ENCODE measurements around the gene GREB1L.

GREB1L gene

GRCh38 chr18:21261352-21261751 lies 19.3 kb downstream of the GREB1L start:
- DNase-seq (ENCODE audit: low read depth) = no peak
- TF ChIP-seq CTCF (IDR thresholded peaks at IDR 0.05; ENCODE audit: control insufficient read depth, extremely low read depth, insufficient read depth) = no peak
- no peak overlapping the region for H3K4me3 ChIP-seq (ENCODE audit: low read depth, low read length)

- no peak overlapping the region for H3K4me3 ChIP-seq (ENCODE audit: low read depth, low read length)
- no peak for DNase-seq (ENCODE audit: low read depth)
- no peak for TF ChIP-seq CTCF (IDR thresholded peaks at IDR 0.05; ENCODE audit: control insufficient read depth, extremely low read depth, insufficient read depth)
Measured at GRCh38 chr18:21262244-21262643, 20.2 kb downstream of the GREB1L start.

- H3K4me3 ChIP-seq (ENCODE audit: low read depth, low read length) = no peak overlapping the region
- no peak for DNase-seq (ENCODE audit: low read depth)
- no peak for TF ChIP-seq CTCF (IDR thresholded peaks at IDR 0.05; ENCODE audit: control insufficient read depth, extremely low read depth, insufficient read depth)
Measured at GRCh38 chr18:21262979-21263378, 20.9 kb downstream of the GREB1L start.

GRCh38 chr18:21264651-21265050 lies 22.6 kb downstream of the GREB1L start:
- H3K4me3 ChIP-seq (ENCODE audit: low read depth, low read length) = no peak overlapping the region
- peak; percentile 67 for DNase-seq (ENCODE audit: low read depth)
- no peak for TF ChIP-seq CTCF (IDR thresholded peaks at IDR 0.05; ENCODE audit: control insufficient read depth, extremely low read depth, insufficient read depth)

DNA sequence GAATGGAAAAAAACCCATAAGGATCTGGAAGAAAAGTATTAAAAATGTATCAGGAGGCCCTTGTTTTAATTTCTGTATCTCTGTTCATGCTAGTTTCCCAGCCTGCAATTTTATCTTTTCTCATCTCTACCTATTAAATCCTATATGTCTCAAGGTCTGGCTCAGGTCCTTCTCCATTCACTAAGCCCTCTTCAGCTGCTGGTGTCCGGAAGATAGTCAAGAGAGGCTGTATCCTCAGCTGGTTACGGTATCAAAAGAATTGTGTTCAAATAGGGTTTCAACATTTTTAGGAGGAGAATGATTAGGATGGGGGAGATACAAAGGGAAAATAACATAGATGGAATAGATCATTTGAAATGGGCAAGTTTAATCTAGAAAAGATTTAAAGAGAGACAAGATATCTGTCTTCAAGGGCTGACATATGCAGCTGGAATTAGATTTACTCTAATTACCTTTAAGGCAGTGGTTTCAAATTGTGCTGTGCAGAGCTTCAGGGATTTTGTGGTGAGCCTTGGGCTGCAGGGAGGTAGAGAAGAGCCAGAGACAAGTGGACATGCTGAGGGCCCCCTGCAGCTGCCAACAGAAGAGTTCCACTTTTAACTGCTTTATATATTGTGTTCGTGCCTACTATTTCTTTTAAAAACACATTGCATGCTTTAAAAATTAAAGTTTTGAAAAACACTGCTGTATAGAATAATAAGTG lies 24.1 kb downstream of the GREB1L start:
- H3K4me3 ChIP-seq (ENCODE audit: low read depth, low read length) = no peak overlapping the region
- TF ChIP-seq CTCF (IDR thresholded peaks at IDR 0.05; ENCODE audit: control insufficient read depth, extremely low read depth, insufficient read depth) = no peak
- DNase-seq (ENCODE audit: low read depth) = no peak

DNA sequence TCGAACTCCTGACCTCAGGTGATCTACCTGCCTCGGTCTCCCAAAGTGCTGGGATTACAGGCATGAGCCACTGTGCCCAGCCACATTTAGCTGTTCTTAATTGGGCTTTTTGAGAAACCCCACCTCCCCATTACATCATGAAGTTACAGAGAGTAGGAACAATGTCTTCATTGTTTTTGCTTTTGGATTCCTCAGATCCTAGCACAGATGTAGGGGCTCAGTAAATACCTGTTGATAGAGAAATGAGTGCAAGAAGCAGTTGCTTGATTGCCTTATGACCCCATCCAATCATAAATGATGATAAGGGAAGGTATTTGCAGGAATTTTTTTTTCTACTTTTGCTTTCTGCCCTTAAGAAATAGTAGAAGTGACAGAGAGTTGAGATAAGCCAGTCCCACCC lies 25.4 kb downstream of the GREB1L start:
- no peak for TF ChIP-seq CTCF (IDR thresholded peaks at IDR 0.05; ENCODE audit: control insufficient read depth, extremely low read depth, insufficient read depth)
- no peak overlapping the region for H3K4me3 ChIP-seq (ENCODE audit: low read depth, low read length)
- no peak for DNase-seq (ENCODE audit: low read depth)

- DNase-seq (ENCODE audit: low read depth) = no peak
Measured at GRCh38 chr18:21269349-21269748, 27.3 kb downstream of the GREB1L start.

More at GRCh38 chr18:21269349-21269748, 27.3 kb downstream of the GREB1L start:
- H3K4me3 ChIP-seq (ENCODE audit: low read depth, low read length) = no peak overlapping the region
- TF ChIP-seq CTCF (IDR thresholded peaks at IDR 0.05; ENCODE audit: control insufficient read depth, extremely low read depth, insufficient read depth) = no peak
